Neutrophil (primary cell): ENCODE results near the gene ASIP.

Experiments
- H3K27ac ChIP-seq: fragments of 200-600 bp; sonication (generic); 2 replicates; pipeline ENCODE4 v1.5.1; 2016; ENCODE audit warnings: mild to moderate bottlenecking, moderate library complexity
- H3K27me3 ChIP-seq: fragments of 200-600 bp; sonication (generic); 2 replicates; pipeline ENCODE4 v1.6.0; 2016; ENCODE audit warnings: mild to moderate bottlenecking
- H3K36me3 ChIP-seq: fragments of 200-600 bp; sonication (generic); 2 replicates; pipeline ENCODE4 v1.5.1; 2017
- H3K4me1 ChIP-seq, 2 experiments: fragments of 200-600 bp in 1 of 2; sonication (generic) in 1 of 2; 1 replicate in 1 of 2; 2 replicates in 1 of 2; pipeline versions ENCODE4 v1.5.1 to v1.6.1; 2013 to 2016; ENCODE audit warnings: low read depth in 1 of 2, low read length in 1 of 2, mild to moderate bottlenecking in 1 of 2, moderate library complexity in 1 of 2; ENCODE audit not compliant: control insufficient read depth in 1 of 2, insufficient read depth in 1 of 2
- H3K4me3 ChIP-seq, 2 experiments: fragments of 200-600 bp in 1 of 2; sonication (generic) in 1 of 2; 1 replicate in 1 of 2; 2 replicates in 1 of 2; pipeline ENCODE4 v1.5.1; 2013 to 2016; ENCODE audit warnings: low read depth in 1 of 2, low read length in 1 of 2, mild to moderate bottlenecking in 1 of 2, moderate library complexity in 1 of 2
- H3K9me3 ChIP-seq: fragments of 200-600 bp; sonication (generic); 2 replicates; pipeline ENCODE4 v1.5.1; 2016
- CTCF ChIP-seq: fragments of 200-600 bp; sonication (generic); IDR thresholded peaks from 2 replicates; pipeline ENCODE4 v1.5.1; 2016; ENCODE audit warnings: antibody characterized with exemption

Gene ASIP

GRCh38 chr20:34310481-34311117 lies 69.4 kb downstream of the ASIP start:
- no peaks in the 10 kb centered on the region for H3K36me3 ChIP-seq
- peaks cover 29 to 32% of the 10 kb centered on the region in 2 experiments for H3K4me1 ChIP-seq
- TF ChIP-seq CTCF = no peak
- H3K9me3 ChIP-seq = no peaks in the 10 kb centered on the region
- peaks cover 20% of the 10 kb centered on the region for H3K27me3 ChIP-seq
- H3K4me3 ChIP-seq = no peak overlapping the region
- no peak overlapping the region for H3K27ac ChIP-seq

DNA sequence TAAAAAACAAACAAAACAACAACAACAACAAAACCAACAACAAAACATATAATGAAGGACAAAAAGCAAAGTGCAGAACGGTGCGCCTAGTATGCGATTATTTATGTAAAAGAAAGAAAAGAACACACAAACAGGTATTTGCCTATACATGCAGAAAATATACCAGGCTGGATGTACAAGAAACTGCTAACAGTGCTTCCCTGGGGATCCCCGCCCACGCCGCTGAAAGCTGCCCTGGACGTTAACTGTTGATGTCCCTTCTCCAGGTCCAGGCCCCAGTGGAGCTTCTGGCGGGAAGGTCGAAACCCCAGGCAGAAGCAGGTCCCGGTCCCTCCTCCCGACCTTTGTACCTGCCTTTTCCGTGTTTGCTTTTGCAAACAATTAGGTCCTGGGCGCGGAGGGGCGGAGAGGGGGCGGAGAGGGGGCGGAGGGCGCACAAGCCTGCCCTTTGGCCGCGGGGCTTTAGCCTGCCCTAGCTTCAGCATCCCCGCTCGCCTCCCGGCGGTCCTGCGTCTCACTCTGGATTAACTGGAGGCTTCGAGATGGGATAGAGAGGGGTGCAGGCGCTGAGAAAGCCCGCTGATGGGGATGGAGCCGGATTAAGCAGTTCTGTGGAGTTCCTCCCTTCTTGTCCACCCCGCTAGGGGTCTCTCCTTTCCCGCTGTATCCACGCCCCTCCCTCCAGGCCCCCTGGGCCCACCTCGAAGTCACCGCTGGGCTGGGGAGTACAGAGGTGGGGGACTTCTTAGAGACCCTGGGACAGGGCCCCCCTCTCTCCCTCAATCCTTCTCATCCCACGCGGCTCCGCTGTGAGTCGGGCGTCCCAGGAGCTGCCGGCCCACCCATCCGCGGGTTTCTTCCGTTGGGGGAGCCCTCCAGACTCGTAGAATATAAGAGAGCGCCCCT lies 70.1 kb downstream of the ASIP start:
- TF ChIP-seq CTCF = no peak
- H3K36me3 ChIP-seq = no peaks in the 10 kb centered on the region
- H3K27me3 ChIP-seq = peaks cover 20% of the 10 kb centered on the region
- H3K27ac ChIP-seq = no peak overlapping the region
- H3K9me3 ChIP-seq = no peaks in the 10 kb centered on the region
- H3K4me3 ChIP-seq = no peak overlapping the region
- H3K4me1 ChIP-seq = peaks cover 21 to 24% of the 10 kb centered on the region in 2 experiments

DNA sequence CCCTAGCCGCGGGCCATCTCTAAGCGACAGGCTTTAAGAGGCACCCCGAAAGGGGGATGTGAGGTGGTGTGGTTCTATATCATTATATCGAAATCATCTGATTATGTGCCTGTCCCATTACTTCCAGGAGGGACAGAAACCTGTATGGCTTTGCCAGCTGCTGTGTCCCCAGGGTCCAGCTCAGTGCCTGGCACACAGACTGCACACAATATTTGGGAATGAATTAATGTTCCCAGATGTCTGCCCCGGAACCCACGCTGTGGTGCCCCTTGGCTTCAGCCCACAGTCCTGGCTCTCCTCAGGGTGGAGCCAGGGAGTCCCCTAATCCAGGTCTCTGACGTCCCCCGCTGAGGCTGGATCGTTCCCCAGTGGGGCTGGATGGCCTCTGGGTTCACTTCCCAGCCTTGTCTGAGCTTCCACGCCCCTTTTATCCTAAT lies 70.8 kb downstream of the ASIP start:
- H3K4me1 ChIP-seq = peaks cover 14 to 19% of the 10 kb centered on the region in 2 experiments
- H3K27ac ChIP-seq = no peak overlapping the region
- TF ChIP-seq CTCF = no peak
- H3K9me3 ChIP-seq = no peaks in the 10 kb centered on the region
- no peaks in the 10 kb centered on the region for H3K36me3 ChIP-seq
- peak overlapping the region in 1 of 2 experiments; percentile 26 for H3K4me3 ChIP-seq
- H3K27me3 ChIP-seq = peaks cover 20% of the 10 kb centered on the region

DNA sequence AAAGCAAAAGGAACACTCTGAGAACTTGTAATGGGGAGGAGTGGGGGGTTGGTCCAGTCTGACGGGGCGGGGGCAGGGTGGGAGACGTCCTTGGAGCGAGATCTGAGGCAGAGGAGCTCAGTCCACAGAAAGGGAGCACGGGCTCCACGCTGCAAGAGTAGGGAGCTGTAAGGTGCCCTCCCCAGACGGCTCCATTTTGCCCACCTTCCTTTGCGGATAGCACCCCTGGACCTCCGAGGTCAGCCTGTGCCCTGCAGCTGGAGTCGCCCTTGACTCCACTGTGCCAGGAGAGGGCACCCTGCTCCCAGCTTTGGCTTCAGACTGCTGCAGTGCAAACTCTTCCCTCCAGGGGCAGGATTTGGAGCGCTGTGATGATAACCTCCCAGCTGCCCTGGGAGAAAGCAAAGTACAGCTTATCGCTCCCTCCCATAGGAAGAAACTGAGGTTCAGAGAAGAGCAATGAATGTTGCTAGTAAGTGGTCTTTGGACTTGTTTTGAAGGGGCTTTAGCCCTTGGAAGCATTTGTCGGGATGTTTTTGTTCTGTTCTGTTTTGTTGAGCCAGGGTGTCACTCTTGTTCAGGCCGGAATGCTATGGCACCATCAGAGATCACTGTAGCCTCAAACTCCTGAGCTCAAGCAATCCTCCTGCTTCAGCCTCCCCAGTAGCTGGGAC lies 71.5 kb downstream of the ASIP start:
- Histone ChIP-seq H3K27me3 (peaks cover 20% of the 10 kb centered on the region), H3K27ac (no peak overlapping the region), H3K36me3 (no peaks in the 10 kb centered on the region), H3K4me1 (peaks cover 14 to 19% of the 10 kb centered on the region in 2 experiments), H3K9me3 (no peaks in the 10 kb centered on the region), H3K4me3 (peak overlapping the region in 1 of 2 experiments; percentile 26)
- TF ChIP-seq CTCF = peak; percentile 99

DNA sequence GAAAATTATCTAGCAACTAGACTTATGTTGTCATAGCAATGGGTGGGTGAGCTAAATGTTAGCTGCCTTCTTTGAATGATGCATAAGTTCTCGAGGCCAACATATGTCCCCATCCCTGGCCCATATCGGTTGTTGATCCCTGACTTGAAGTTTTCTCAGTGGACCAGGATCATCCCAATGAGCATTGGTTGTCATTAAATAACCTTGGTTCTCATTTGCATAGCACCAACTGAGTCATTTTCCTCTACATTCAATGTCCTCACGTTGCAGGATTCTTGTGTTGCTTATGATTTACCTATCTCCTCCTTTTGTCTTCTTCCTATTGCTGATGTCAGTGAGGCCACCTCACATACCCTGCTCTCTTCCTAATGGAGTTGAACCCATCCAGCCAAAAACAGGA lies 74.0 kb downstream of the ASIP start:
- Histone ChIP-seq H3K9me3 (no peaks in the 10 kb centered on the region), H3K4me1 (peaks cover 14 to 19% of the 10 kb centered on the region in 2 experiments), H3K27ac (no peak overlapping the region), H3K27me3 (peaks cover 32% of the 10 kb centered on the region), H3K36me3 (no peaks in the 10 kb centered on the region), H3K4me3 (no peak overlapping the region)
- no peak for TF ChIP-seq CTCF
